Ovary (tissue), 9 donors: ENCODE measurements around the gene VPS13C. TPM values are rescaled to one million over a fixed set of nuclear protein-coding genes. Genes with fewer than 3 reads are reported as not detected.

Experiments used
- DNase-seq, 5 donors: peaks; one replicate each; pipeline ENCODE4 v3.0.0-alpha.2; 2019 to 2020
- H3K27ac ChIP-seq, 2 donors: fragments of 200-600 bp; one replicate each; pipeline versions ENCODE4 v1.5.1 to v1.8.0; 2019 to 2022
- H3K27me3 ChIP-seq: fragments of 200-600 bp; one replicate; pipeline ENCODE4 v1.8.0; 2022
- H3K36me3 ChIP-seq: fragments of 200-600 bp; sonication (generic); one replicate; pipeline ENCODE4 v1.5.1; 2019
- H3K4me1 ChIP-seq: one replicate; pipeline ENCODE4 v1.8.1; 2013; ENCODE audit warnings: mild to moderate bottlenecking, moderate library complexity; ENCODE audit not compliant: insufficient read depth
- H3K4me3 ChIP-seq: fragments of 200-600 bp; sonication (generic); one replicate; pipeline ENCODE4 v1.5.1; 2017
- H3K9me3 ChIP-seq, 2 donors: fragments of 200-600 bp in 1 of 2; sonication (generic) in 1 of 2; one replicate each; pipeline versions ENCODE4 v1.5.1 to v1.8.1; 2013 to 2019; ENCODE audit warnings: mild to moderate bottlenecking in 1 of 2, moderate library complexity in 1 of 2
- EP300 ChIP-seq: sonication (generic); formaldehyde crosslinking; IDR thresholded peaks from one replicate; pipeline ENCODE4 v1.6.1; 2017; ENCODE audit warnings: antibody characterized with exemption
- POLR2A ChIP-seq: fragments of 450-650 bp; IDR thresholded peaks from one replicate; pipeline ENCODE4 v1.6.1; 2017; ENCODE audit warnings: antibody characterized with exemption, mild to moderate bottlenecking, moderate library complexity
- WGBS, 3 donors: extraction: QIAGEN DNeasy Blood & Tissue Kit in 1 of 3; methylation state at CpG; one replicate each; pipeline versions ENCODE4 v1.1.5 to v1.1.7; 2013 to 2017; 5-methylcytosine and 5-hydroxymethylcytosine counted together
- intact Hi-C, 4 donors: fragments of 100-400 bp; cut with DNase I; formaldehyde crosslinking; loops; one replicate each; pipeline versions ENCODE4 v1.11.0 to v1.15.1; 2022 to 2023
- polyA plus RNA-seq, 2 donors: library from polyadenylated mRNA; stranded (reverse); fragments of 200-250 nt in 1 of 2; fragments of 350-450 nt in 1 of 2; fragmentation: Illumina TruSeq in 1 of 2; extraction: RNeasy Lipid Tissue Mini Kit (QIAGEN cat#74804) in 1 of 2; gene quantifications; one replicate each; pipeline ENCODE4 v1.2.3, GENCODE V29; 2013 to 2014
- total RNA-seq, 7 donors: library from RNA; depleted of rRNA in 2 of 7; stranded (reverse); fragments of >200 nt in 2 of 7; fragmentation: NEBNext Ultra II Directional in 3 of 7; extraction: Animal tissue kit (Norgen Biotek cat#: 25700) in 3 of 7; gene quantifications; one replicate each; pipeline versions ENCODE4 v1.1.0 to v1.2.4, GENCODE V29; 2016 to 2023
- TF ChIP-seq, protein P1 (sequence below), 3 donors: fragments of 450-650 bp in 2 of 3; fragments of 200-600 bp in 1 of 3; IDR thresholded peaks; one replicate each; pipeline versions ENCODE4 v1.5.1 to v1.8.0; 2016 to 2022; ENCODE audit warnings: antibody characterized with exemption in 3 of 3, mild to moderate bottlenecking in 1 of 3
- donor health status: DM: no; HTN: no; CAD: no; lungs with moderate emphysema.
- donor health status: DM: no; HTN: no; CAD: no.
- donor health status: Bipolar disorder and iron deficiency.
- donor health status: DM: yes; HTN: yes; CAD: no.
- donor health status: DM: no; HTN: no; CAD: no.
- donor health status: DM: yes; HTN: yes; CAD: no.

VPS13C gene
- total and polyA plus RNA-seq, 9 donors: 19.4 to 78.1 (median 68.4) TPM

DNA sequence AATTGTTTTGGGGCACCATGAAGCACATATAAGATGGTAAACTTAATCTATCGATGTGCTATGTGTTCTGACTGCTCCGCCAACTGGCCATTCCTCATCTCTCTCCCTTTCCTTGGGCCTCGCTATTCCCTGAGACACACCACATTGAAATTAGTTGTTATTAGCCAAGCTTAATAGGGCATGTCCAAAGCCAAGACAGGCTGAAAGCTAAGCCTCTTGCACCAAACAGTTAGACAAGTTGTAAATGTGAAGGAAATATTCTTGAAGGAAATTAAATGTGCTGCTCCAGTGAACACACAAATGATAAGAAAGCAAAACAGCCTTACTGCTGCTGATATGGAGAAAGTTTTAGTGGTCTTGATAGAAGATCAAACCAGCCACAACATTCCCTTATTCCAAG, 45.8 kb upstream of the VPS13C start:
- Histone ChIP-seq H3K27me3 (no peaks in the 10 kb centered on the region), H3K27ac (no peak overlapping the region), H3K4me1 (no peaks in the 10 kb centered on the region), H3K36me3 (no peaks in the 10 kb centered on the region), H3K4me3 (no peak overlapping the region), H3K9me3 (no peaks in the 10 kb centered on the region)
- 82 to 90% (median 86%) methylated on average over 3 of the region's 3 CpGs for WGBS, 3 donors
- DNase-seq: no peak
- TF ChIP-seq EP300 (no peak), POLR2A (no peak)
- TF ChIP-seq, protein P1, sequence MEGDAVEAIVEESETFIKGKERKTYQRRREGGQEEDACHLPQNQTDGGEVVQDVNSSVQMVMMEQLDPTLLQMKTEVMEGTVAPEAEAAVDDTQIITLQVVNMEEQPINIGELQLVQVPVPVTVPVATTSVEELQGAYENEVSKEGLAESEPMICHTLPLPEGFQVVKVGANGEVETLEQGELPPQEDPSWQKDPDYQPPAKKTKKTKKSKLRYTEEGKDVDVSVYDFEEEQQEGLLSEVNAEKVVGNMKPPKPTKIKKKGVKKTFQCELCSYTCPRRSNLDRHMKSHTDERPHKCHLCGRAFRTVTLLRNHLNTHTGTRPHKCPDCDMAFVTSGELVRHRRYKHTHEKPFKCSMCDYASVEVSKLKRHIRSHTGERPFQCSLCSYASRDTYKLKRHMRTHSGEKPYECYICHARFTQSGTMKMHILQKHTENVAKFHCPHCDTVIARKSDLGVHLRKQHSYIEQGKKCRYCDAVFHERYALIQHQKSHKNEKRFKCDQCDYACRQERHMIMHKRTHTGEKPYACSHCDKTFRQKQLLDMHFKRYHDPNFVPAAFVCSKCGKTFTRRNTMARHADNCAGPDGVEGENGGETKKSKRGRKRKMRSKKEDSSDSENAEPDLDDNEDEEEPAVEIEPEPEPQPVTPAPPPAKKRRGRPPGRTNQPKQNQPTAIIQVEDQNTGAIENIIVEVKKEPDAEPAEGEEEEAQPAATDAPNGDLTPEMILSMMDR (IDR thresholded peaks at IDR 0.05): no peak
- intact Hi-C loops: no loop called here

DNA sequence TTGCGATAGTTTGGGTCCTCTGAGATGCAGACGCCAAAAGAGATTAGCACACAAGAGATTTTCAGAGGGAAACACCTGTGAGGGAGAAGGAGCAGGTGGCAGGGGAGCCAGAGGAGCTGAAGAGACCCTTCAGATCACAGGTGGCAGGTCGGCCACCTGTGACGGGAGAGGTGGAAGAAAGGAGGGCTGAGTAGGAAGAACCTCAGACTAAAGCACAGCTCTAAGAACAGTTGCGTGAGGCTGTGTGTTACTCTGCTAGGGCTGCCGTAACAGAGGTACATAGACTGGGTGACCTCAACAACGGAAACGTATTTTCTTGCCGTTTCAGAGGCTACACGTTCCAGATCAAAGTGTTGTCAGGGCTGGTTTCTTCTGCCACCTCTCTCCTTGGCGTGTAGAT, 45.0 kb upstream of the VPS13C start:
- no peaks in the 10 kb centered on the region for H3K27me3 ChIP-seq
- H3K9me3 ChIP-seq: no peaks in the 10 kb centered on the region
- no peaks in the 10 kb centered on the region for H3K36me3 ChIP-seq
- no peak overlapping the region for H3K27ac ChIP-seq
- 91 to 93% (median 91%) methylated on average over 11 of the region's 11 CpGs for WGBS, 3 donors
- H3K4me1 ChIP-seq: no peaks in the 10 kb centered on the region
- DNase-seq: no peak
- intact Hi-C loops: no loop called here
- no peak overlapping the region for H3K4me3 ChIP-seq
- TF ChIP-seq POLR2A (no peak), EP300 (no peak)
- TF ChIP-seq, protein P1 (IDR thresholded peaks at IDR 0.05): no peak

DNA sequence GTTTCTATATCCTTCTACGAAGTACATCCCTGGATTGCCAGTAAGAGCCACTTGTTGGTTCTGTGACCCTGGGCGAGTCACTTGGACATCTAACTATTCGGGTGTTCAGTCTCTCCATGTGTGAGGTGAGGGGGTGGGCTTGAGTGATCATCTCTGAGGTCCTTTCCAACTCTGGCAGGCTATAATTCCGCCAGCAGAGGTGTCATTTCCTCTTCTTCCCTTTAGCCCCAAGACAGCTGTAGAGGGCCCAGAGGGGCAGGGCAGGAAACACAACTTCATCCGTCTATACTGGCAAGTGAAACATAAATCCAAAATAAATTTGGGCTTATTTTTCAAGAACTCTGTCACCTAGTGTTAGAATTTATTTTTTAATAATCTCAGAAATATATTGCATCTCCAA, 44.6 kb upstream of the VPS13C start:
- Histone ChIP-seq H3K27ac (no peak overlapping the region), H3K4me1 (no peaks in the 10 kb centered on the region), H3K4me3 (no peak overlapping the region), H3K27me3 (no peaks in the 10 kb centered on the region), H3K36me3 (no peaks in the 10 kb centered on the region), H3K9me3 (no peaks in the 10 kb centered on the region)
- TF ChIP-seq, protein P1 (IDR thresholded peaks at IDR 0.05): no peak
- TF ChIP-seq EP300: no peak
- intact Hi-C loops: no loop called here
- DNase-seq: no peak
- 45 to 83% (median 77%) methylated on average over 5 of the region's 5 CpGs for WGBS, 3 donors

DNA sequence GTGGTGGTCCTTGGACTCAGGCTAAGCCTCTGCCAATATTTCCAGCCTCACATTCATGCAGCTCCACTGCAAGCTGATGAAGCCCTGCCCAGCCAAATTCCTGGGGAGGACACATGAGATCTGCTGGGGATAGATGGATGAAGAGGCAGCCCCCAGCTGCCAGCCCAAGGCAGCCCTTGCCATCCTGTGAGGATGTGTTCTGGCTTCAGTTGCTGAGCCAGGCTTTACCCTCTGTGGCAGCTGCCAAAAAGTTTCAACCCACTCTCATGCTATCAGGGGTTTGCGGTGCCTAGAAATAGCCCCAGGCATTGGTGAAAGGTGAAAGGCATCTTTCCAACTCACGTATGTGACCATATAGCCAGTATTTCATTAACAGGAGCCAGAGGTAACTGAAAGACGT, 44.2 kb upstream of the VPS13C start:
- Histone ChIP-seq H3K4me3 (no peak overlapping the region), H3K36me3 (no peaks in the 10 kb centered on the region), H3K27ac (no peak overlapping the region), H3K27me3 (no peaks in the 10 kb centered on the region), H3K4me1 (no peaks in the 10 kb centered on the region), H3K9me3 (no peaks in the 10 kb centered on the region)
- no peak for DNase-seq
- TF ChIP-seq POLR2A: no peak
- TF ChIP-seq EP300: no peak
- TF ChIP-seq, protein P1 (IDR thresholded peaks at IDR 0.05): no peak
- WGBS, 3 donors: 55 to 89% (median 75%) methylated on average over 3 of the region's 3 CpGs
- intact Hi-C loops: no loop called here

DNA sequence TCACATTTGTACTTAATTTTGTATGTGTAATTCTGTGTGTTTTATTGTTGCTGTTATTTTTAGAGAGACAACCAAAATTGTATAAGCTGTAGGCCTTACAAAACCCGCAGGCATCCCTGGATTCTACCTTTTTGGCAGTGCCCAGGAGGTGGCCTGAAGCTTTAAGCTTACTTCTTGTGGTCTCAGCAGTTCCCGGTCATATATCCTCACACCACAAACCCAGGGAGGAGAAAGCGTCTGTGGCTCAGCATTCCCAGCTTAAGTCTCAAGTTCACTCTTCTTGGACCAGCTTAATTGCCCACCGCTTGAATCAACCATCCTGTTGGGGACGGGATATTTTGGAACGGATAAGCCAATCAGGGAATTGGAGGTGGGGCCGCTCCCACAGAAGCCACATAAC, 43.2 kb upstream of the VPS13C start:
- WGBS, 3 donors: 85 to 91% (median 86%) methylated on average over 7 of the region's 7 CpGs
- TF ChIP-seq, protein P1 (IDR thresholded peaks at IDR 0.05): no peak
- no peak for TF ChIP-seq POLR2A
- no peak for TF ChIP-seq EP300

More for the DNA sequence above, 43.2 kb upstream of the VPS13C start:
- Histone ChIP-seq H3K4me3 (no peak overlapping the region), H3K36me3 (no peaks in the 10 kb centered on the region), H3K27ac (no peak overlapping the region), H3K4me1 (no peaks in the 10 kb centered on the region), H3K9me3 (no peaks in the 10 kb centered on the region), H3K27me3 (no peaks in the 10 kb centered on the region)
- intact Hi-C loops: no loop called here
- no peak for DNase-seq
